HG02642 (cell line): ENCODE data around the gene VAC14.

Experiments used
- ATAC-seq: cut with Tn5 transposase; IDR thresholded peaks from one replicate; pipeline ENCODE4 v1.9.1; 2021; ENCODE audit warnings: mild to moderate bottlenecking; ENCODE audit not compliant: unreplicated experiment, poor library complexity

The VAC14 gene

DNA sequence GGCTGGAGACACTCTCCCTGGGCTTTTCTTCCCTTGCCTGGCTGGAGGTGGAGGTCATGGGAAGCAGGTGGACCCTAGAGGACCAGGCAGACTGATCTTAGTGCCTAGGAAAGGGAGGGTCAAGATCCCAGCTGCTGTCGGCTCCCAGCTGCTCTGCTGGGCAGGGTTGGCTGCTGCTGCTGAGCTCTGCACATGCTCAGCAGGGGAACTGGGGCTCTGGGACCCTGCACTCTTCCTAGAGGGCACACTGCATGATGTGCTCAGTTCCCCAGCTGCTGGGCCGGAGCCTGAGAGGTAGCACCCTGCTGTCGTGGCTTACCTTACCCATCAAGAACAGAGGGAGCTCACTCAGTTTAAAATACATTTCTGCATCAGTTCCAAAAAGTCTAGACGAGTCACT, 34.3 kb downstream of the VAC14 start:
- ATAC-seq = no peak

DNA sequence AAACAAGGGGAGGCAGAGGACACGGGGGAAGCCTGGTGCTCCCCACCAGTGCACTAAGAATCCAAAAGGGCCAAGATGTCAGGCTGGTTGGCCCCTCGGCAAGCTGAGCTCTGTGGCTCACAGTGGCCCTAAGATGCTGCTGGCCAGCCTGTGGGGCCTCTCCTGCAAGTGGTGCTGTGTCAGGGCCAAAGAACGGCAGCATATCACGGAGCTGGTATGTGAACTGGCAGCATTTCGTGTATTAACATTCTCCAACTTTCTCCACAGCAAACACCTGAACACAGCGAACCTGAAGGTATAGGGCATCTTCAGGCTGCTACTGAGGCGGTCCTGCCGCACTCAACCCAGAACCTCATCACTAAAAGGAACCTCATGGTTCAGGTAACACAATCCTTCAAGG, 34.8 kb downstream of the VAC14 start:
- ATAC-seq = no peak

DNA sequence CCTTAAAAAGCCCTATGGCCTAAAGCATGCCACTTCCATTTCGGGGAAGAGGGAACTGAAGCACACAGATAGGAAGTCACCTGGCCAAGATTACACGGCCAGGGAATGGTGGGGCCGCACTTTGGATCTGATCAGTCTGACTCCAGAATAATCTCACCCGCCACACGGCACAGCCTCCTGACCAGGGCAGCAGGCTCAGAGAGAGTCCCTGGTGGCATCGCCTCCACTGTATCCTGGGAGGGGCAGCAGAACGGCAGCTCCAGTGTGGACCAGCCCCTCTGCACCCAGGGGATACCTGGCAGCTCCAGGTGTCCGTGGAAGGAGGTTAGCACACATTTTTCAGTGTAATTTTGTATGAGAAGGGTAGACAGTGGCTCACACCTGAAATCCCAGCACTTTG, 35.5 kb downstream of the VAC14 start:
- no peak for ATAC-seq

DNA sequence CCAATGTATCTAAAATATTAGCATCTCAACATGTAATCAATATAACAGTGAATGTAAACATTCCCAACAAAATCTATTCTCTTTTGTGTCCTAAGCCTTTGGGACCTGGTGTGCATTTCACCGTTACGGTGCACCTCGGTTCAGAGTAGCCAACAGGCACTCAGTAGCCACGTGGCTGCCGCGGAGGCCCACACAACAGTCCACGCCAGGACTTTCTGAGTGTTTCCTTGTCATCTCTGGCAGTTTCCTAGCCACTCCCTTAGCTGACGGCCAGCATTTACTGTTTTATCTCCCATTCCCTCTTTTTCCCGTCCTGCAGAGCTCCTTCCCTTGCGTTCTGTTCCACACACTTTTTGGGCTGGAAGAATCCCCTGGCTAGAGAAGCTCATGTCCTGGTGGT, 36.3 kb downstream of the VAC14 start:
- ATAC-seq = no peak

DNA sequence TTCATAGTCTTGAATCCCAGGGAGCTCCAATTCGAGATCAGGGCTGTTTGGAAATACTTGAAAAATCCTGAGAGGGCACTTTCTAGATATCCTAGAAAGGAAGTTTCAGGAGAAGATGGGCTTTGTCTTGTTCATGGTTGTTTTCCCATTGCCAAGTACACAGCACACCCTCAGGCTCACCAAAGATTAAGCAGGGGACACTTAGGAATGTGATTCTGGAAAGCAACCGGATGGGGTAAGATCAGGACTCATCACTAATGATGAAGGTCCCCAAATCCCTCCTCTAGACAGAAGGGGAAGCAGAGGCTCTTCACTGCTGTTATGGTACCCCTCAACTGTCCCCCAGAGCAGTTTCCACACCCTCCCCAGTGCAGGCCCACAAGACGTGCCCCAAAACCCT, 40.7 kb downstream of the VAC14 start:
- ATAC-seq = no peak

DNA sequence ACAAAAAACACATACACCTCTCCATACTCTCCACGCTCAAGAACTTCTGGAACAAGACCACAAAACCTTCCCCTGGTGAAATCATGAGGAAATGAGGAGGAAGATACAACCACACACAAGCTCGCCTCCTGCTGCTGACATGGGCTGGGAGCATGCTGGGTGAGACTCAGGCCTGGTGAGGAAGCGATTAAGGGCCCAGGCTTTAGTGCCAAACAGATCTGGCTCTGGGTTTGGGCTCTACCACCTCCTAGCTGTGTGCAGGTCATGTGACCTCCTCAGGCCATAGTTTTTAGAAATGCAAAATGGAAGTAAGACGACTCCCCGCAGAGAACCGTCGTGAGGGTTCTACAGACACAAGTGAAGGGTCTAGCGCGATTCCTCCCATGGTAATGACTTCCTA, 41.3 kb downstream of the VAC14 start:
- no peak for ATAC-seq

DNA sequence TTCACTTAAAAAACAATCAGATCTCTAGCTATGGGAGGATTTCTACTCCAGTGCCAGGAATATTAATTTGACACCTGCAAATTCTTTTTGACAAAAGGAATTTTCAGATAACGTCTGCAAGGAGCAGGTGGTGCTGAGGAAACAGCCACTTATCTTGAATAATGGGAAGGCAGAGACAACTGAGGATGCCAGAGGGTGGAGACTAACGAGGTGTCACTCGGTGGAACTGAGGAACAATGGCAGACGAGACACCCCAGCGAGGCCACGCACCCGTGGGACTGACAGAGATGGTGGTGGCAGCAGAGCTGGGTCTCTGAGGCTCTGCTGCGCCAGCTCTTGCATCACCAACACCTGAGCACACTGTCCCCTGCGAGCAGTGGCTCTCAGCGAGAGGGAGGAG, 42.2 kb downstream of the VAC14 start:
- no peak for ATAC-seq

DNA sequence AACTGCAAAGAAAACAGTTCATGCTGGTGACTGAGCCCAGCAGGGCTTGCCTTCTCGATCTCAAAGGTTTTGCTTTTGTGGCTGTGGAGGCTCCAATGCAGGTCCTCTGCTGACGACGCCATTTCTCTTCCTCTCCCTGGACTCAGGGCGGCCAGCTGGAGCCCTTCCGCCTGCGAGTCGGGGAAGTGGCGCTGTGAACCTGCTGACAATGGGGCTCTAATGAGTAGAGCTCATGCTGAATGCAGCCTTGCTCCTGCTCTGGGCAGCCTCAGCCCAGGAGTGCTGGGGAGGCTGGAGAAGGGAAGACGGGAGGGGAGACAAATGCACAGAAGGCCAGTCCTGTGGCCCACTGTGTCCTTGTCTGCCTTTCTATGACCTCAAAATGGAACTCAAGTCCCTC, 43.8 kb downstream of the VAC14 start:
- no peak for ATAC-seq

DNA sequence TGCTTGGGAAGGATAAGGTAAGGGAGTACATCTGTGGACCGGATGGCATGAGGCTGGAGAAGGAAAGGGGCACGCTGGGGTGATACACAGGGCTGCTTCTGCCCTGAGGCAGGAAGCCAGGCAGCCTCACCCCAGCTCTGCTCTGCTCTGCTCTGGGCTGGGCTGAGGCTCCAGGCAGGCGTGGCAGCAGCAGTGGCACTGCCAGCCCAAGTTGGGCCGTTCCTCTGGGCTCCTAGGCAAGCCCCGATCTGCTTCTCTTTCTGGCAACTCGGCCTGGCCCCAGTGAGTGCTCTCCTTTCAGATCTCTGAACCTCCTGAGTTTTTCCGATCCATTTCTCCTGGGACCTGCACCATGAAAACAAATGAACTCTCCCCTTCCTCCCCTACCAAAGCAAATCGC, 44.9 kb downstream of the VAC14 start:
- ATAC-seq = no peak

DNA sequence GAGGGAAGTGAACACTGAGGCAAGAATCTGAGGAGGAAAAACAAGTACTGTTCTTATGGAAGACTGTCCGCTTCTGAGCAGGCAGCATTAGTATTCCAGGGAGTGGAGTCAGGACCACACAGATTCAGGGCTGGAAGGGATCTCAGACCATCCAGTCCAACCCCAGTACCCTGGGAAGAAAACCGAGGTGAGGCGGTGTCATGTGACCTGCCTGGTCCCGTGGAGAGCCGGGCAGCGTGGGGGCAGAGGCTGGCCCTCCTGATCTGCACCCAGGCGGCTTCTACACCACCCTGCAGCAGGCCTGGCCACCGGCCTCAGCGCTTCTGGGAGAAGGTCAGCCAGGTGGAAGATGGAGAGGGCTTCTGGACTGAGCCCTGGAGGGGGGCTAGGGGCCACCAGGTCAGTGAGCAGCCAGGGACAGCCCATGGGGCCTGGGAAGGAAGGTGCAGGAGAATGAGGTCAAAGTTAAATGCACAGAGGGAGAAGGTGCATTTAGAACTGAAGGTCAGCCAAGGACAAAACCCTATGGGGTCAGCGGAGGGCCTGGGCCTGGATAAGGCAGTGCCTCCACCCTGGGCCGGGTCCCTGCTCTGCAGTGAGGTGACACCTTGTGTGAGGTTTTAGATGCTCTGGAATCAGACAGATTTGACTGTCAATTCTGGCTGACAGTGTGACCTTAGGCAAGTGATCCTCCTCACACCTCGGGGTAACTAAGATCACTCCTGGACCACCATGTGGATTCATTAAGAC, 45.9 kb downstream of the VAC14 start:
- ATAC-seq = no peak

DNA sequence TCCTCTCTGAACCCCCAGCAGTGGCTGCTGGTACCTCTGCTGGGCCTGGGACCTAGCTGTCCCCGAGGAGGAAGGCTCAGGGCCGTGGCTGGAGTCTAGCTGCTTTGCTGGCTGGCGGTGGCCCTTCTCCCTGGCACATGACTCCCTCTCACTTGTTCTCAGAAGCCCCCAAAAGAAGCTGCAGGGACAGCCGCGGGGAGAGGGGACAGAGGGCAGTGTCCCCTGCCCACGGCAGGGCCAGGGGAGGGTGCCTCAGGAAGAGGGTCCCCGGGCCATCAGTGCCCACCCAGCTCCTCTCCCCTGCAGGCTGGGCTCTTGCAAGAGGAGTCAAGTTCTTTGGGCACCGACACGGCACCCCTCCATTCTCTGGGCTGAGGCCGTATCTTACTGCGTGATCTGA, 46.6 kb downstream of the VAC14 start:
- no peak for ATAC-seq

DNA sequence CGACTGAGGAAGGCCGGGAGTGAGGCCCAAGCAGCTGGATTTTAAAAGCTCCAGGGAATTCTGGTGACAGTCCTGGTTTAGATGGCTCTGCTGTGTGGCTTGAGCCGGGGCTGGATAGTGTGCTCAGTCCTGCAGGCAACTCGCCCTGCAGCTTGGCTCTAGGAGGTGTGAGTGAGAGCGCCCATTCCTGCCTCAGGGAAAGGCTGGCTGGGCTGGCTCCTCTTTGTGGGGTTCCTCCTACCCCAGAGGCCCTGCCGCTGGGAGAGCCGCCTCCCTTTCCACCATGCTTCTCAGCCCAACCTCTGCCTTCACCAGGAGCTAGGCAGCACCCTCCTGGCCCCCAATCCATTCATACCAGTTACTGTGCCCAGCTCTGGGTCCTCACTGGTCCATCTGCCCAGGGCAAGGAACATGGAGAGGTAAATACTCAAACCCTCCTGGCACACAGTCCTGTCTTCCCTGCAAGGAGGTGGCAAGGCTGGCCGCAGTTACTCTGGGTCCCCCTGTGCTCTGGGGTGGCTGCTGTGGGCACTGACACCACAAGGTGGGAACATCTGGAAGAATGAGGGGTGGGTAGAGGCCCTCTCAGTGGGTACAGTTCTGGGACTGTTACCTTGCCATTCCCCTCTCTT, 47.1 kb downstream of the VAC14 start:
- ATAC-seq = no peak

DNA sequence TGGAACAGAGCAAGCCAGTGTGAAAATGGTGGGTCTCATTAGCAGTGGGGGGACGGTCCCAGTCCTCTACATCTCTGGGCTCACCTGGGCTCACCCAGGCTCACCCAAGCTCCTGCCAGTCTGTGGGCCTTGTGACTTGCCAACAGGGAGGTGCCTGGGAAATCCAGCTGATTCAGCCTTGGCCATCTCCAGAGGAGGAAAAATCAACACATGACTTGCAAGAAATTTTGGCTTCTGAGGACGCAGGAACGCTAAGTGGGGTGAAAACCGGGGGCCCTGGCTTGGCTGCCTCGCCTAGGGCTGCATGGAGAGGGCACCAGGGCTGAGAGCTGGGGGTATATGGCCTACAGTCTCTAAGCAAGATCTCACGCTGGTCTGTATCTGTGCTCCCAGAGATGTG, 47.7 kb downstream of the VAC14 start:
- ATAC-seq = no peak

DNA sequence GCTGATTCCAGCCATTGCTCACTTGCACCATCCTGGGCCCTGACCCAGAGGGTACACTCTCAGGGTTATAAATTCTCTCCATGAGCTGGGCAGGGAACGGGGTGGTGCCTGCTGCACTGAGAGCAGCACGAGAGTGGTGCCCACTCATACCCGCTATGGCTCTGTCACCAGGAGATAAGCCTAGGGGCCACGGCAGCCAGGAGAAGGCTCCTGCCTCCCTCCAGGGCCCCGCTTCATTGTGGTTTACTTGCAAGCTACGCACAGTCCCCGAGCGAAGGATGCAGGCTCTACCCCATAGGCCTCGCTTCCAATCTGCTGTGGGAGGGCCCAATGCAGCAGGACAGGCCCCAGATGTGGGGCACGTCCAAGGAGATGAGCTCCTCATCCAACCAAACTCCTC, 48.5 kb downstream of the VAC14 start:
- ATAC-seq = no peak

DNA sequence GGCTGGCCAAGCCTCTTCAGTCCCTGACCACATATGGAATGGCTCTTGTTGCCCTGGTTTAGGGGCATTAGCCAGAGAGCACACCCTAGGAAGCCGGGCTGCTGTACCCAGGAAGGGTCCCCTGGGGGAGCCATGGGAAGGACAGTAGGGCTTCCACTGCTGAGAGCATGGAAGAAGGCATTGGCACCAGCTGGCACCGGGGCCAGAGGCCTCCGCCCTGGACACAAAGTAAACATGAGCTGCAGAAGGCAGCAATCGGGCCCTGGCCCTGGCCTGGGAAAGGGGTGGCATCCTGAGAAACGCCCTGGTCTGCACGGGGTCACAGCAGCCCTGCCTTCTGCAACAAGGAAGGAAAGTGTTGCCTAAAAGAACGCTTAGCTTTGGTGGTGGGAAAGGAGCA, 49.4 kb downstream of the VAC14 start:
- ATAC-seq = no peak

DNA sequence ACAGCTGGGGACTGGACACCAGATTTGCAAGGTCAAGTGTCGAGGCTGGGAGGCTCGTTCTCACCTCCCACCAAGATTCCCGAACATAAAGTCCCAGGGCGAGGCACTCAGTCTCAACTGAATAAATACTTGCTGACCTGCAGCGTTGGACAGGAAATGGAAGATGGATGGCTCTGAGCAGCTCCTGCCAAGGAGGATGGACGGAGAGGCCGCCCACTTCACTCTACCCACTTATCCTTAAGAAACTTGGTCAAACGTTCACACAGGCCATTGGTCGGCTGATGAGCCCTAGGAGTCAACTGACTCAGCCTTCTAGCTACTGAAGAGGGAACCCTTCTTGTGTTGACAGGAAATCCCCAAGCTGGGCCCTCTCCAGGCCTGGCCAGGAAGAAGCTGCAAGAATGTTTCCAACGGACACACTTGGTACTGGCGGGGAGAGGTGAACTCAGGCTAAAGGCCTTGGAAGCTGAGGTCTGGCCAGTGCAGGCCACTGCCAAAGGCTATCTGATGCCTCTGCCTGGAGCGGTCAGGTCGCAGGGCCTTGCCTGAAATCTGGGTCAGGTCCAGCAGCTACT, 50.0 kb downstream of the VAC14 start:
- ATAC-seq = no peak

DNA sequence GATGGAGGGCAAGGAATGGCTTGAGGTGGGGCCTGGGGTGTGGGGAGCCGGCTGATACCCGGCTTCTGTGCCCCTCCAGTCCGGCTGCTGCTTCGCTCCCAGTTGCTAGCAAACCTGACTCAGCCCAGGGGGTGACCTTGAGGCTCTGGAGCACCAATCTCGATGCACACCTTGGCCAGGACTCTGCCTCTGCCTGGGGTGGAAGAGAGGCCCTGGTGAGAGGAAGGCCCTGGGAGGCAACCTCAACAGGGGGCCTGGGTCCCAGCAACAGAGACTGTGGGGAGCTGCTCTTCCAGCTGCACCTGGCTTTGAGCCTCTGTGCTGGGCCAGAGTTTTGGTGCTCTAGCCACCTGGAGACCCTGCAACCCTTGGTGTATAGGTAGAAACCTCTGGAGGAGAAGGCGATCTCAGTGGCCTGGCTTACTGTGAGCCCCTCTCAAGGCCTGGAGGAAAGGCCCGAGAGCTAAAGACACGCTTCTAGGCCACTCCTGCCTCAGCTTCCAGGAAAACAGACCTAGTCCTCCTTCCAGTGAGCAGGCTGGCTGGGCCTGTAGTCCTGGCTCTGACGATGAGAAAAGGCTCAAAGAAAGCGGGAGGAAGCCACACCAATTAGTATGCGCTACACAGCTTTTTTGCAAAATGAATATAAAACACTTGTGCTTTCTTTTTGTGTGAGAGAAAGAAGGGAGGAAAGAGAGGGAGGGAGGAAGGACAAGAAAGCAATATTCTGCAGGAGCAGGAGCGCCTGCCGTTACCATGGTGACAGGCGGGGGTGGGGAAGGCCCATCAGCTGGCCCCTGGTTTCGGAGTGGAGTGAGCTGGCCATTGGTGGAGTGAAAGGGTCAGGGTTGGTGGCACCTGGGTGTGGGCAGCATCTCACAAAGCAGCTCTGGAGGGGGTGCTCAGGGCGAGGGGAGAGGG, 51.0 kb downstream of the VAC14 start:
- ATAC-seq = no peak

DNA sequence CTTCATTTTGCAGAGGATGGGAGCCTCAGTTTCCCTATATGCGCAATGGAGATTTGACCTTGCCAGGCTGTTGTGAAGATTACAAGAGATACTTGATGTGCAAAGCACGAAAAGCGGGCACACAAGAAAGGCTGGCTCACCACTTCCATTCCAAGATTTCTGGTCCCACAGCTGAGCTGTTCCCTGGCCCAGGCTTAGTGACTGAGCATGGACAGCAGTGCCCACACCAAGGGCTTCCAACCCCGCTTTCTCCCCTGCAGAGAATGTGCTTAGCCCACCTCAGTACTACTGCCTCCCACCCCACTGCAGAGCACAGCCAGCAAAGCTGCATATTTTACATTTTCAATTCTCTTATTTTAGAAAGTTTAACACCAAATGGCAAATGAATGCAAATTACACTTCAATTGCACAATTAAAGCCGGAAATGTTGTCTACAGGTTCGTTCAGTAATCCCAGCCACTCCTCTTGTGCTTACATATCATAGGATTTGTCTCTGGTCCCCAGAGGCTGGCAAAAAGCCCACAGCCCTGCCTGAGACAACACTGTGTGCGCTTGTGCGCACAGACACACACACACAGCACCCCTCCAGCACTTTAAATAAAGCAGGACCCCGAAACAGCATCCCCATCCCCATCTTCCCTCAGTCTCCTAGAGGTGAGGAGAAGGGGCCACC, 51.8 kb downstream of the VAC14 start:
- no peak for ATAC-seq

DNA sequence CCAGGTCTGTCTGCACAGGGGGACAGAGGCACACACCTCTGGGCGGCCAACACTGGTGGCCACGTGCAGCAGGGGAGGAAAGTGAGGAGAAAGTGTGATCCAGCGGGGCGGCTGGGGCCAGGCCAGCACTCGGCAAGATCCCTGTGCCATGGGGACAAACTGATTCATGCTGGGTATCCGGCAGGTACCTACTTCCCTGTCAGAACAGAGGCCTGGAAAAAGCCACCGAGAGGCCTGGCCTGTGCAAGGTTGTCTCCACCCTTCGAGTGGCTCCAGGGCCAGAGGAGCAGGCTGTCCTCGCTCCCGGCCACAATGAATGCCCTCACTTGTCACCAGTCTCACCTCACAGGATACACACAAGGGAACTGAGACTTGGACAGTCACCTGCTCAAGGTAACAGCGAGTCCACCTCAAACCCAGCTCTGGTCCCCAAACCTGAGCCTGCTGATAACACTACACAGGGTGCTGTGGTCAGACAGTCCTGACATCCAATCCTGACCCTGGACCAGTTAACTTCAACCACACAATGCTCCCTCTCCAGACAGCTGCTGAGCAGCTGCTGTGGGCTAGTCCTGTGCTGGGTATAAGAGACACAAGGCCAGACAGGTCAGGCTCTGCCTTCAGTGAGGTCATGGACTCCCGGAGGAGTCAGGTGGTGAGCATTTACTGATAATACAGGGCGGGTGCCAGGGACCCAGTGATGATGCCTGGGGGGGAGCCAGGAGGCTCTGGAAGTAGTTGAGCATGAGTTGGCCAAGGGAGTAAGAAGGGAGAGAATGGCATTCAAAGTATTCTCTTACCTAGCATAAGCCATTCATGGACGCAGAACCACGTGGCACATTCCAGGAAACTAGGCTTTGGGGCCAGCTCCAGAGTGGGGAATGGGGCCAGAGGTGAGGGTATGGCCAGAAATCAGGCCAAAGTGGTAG, 53.0 kb downstream of the VAC14 start:
- ATAC-seq = no peak
